HG02943 (cell line): ENCODE data around the gene SMPD4.
"Not testable (repeated sequence)": the region's sequence is repeated elsewhere in the genome, so short reads cannot be mapped to it uniquely, and the experiment has no call there.

Source experiments
- ATAC-seq: cut with Tn5 transposase; IDR thresholded peaks from one replicate; pipeline ENCODE4 v1.9.1; 2021; ENCODE audit warnings: mild to moderate bottlenecking, low read depth, moderate library complexity; ENCODE audit not compliant: unreplicated experiment

Gene SMPD4

DNA sequence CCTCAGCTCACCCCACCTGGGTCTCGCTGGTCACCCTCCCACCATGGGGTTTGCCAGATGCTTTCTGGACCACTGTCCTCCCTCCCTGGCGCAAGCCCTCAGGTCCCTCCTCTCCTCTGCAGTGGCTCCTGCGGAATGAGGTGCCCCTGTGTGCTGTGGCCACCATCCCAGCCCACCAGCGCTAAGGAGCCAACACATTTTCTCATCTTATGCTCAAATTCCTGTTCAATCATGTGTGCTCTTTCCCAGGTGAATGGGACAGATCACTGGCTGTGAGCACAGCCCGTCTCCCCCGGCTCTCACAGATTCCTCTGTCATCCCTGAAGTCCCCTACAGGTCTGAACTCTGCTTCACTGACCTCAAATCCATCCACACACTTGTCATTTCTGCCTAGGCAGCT lies 21.3 kb downstream of the SMPD4 start:
- ATAC-seq: no peak

- not testable (repeated sequence) for ATAC-seq
Observed at GRCh38 chr2:130159376-130159775, 22.0 kb downstream of the SMPD4 start.

DNA sequence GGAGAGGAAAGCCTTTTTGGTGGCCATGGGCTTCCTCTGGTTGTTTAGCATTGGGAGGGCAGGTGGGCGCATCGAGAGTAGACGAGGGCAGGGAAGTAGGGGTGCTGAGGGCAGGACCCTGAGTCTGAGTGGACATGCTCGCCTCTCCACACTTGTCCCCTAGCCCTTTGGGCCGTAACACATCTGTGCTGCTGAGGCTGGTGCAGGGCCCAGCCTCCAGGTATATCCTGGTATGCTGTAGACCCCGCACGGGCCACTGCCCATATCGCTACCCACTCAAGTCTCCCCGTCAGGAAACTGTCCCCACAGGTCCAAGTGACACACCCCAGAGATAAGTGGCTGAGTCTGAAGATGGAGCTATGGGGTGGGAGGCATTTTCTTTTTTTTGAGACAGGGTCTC lies 22.8 kb downstream of the SMPD4 start:
- ATAC-seq: no peak

DNA sequence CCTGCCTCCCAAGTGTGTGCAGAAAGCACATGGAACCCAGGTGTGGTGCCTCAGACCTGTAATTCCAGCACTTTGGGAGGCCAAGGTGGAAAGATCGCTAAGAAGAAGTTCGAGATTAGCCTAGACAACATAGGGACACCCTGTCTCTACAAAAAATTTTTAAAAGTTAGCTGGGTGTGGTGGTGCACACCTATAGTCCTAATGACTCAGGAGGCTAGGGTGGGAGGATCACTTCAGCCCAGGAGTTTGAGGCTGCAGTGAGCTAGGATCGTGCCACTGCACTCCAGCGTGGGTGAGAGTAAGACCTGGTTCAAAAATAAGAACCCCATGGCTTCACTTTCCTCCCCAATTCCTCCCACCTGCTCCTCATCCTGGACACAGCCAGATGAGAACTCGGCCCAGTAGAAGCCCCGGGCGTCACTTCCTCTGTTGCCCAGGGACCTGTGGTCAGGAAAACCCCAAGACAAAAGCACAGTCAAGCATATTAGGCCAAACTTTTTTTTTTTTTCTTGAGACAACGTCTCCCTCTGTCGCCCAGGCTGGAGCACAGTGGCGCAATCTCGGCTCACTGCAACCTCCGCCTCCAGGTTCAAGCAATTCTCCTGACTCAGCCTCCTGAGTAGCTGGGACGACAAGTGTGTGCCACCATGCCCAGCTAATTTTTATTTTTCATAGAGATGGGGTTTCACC lies 23.4 kb downstream of the SMPD4 start:
- ATAC-seq: peak; percentile 80

GRCh38 chr2:130157354-130157753 lies 24.0 kb downstream of the SMPD4 start:
- ATAC-seq: peak; percentile 46

DNA sequence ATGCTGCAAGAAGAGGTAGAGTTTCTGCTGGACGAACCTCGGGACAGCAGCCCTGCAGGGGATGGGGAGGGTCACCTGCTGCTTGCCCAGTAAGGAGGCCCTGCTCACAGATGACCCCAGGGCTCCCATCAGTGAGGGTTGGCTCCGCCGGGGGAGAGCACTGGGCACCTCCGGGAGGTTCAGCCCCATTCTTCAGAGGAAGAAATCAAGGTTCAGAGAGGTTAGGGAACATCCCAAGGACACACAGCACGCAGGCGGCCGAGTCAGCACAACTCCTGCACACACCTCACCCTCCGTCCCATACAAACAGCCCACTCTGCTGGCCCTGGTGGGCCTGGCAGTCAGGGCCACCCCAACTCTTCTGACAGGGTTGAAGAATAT lies 24.8 kb downstream of the SMPD4 start:
- ATAC-seq: no peak

DNA sequence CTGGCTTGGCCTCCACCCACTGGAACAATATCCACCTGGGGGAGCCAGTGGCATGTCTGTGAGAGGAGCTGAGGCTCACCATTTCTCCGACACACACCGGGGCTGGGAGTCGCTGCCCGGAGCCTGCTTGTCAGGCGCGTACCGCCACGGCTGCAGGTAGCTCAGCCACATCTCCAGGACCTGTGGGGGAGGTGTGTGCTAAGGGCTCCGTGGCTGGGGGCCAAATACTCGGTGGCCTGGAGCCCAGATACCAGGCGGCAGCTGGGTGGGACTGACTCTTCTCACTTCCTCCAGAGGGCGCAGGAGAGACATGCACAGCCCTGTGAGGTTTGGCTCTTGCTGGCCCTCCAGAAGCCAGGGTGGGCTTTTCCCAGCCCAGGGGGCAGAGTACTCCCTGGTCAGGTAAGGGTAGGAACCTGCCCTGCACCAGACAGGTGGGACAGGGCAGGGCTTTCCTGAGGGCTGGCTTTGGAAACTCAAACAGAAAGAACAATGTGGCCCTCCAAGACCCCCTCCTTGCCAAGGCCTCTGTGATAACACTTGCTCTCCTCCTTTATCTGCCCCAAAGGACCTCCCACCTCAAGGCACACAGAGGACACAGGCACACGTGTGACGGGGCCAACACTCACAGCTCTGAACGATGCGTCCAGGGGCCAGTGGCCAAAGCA lies 25.3 kb downstream of the SMPD4 start:
- not testable (repeated sequence) for ATAC-seq

DNA sequence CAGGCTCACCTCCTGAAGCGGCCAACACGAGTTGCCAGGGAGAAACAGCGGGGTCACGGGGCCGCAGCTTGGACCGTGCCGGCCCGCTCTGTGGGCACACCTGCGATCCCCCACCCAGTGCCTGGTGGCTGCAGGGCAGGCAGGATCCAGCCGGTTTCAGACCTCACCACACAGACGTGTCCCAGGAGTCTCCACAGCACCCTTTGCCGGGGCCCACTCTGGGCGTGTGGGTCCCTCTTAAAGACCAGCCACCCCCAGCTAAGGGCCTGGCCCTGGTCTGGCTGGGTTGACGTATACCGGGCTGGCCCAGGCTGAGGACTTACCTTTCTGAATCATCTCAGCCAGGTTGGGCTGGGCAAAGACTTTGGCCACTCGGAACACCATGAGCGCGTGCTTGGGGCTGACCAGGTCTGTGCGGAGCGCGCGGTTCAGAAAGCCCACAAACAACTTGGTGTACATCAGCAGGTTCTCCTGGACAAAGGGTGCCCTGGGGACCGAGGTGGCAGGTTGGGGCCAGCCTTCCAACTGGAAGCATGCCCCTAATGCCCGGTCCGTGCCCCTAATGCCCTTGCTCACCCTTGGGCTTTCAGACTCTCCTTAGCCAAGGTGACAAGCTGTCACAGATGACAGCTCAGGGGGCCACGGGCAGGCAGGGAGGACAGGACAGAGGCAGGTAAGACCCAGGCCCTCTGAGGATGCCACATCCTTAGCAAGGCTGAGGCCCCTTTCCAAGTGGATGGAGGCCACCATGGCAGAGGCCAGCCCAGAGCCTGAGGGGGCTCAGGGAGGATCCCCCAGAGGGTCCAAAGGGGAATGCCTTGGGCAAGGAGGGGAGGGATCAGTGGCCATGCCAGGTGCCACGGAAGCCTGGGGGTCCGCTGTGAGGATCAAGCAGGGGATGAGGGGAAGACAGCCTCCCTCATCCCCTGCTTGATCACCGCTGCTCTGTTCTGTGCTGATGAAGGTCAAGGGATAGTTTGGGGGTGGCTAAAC lies 26.3 kb downstream of the SMPD4 start:
- ATAC-seq: no peak

DNA sequence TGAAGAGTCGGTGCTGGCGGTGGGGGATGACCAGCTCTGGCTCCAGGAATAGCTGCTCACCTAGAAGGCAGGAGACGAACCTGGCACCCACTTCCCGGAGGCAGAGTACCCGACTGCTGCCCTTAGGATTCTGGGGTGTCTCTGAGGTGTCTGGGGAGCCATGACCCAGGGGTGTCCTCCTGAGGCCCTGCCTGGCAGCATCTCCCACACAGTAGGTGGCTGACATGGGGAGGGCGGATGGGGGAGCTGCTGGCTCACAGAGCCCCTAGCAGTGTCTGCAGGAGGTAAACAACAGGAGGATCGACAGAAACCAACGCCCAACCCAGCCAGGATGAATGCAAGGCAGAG lies 27.0 kb downstream of the SMPD4 start:
- ATAC-seq: not testable (repeated sequence)

- ATAC-seq: not testable (repeated sequence)
Observed at GRCh38 chr2:130153721-130154422, 27.5 kb downstream of the SMPD4 start.

- no peak for ATAC-seq
Observed at GRCh38 chr2:130152816-130153595, 28.4 kb downstream of the SMPD4 start.

DNA sequence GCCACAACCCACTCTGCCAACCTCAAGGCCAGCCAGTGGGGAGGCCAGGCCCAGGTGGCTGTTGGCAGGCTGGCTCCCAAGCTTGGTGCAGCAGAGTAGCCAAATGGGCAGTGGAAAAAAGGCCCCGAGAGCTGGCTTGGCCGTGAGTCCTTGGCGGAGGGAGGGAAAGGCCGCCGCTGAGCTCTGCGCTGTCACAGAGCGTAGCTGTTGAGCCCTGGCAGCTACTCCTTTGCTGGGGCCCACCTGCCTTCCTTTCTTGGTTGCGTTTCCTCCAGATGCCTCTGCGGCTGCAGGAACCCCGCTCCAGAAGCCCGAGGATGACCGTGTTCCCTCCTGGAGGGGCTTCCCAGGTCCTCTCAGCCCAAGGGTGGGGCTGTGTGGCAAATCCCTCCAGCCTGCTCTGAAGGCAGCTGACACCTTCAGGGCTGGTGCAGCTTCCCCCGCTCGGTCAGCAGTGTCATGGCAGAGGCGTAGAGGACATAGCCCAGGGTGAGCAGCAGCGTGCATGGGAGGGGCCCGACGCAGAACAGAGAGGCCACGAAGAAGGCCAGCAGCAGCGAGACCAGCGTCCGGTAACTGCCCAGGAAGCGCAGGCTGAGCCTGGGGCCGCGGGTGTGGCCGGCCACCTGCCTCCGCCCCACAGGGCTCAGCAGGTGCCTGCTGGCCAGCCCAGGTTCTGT lies 29.1 kb downstream of the SMPD4 start:
- ATAC-seq: not testable (repeated sequence)

- ATAC-seq: not testable (repeated sequence)
Observed at GRCh38 chr2:130151145-130151512, 30.3 kb downstream of the SMPD4 start.

- ATAC-seq: no peak
Observed at GRCh38 chr2:130150181-130151144, 30.9 kb downstream of the SMPD4 start.

DNA sequence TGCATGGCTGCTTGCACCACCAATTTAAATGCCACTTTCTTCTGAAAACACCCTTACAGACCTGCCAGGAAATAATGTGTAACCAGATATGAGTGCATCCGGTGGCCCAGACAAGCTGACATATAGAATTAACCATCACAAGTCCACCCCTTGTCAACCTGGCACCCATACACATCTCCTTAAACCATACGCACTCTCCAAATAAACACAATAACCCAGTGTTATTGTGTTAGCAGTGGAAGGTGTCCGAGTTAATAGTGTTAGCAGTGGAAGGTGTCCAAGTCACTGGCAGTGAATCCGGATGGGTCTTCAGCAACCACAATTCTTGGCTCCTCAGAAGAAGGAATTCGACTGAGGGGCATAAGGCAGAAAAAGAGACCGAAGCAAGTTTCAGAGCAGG lies 32.9 kb downstream of the SMPD4 start:
- not testable (repeated sequence) for ATAC-seq

DNA sequence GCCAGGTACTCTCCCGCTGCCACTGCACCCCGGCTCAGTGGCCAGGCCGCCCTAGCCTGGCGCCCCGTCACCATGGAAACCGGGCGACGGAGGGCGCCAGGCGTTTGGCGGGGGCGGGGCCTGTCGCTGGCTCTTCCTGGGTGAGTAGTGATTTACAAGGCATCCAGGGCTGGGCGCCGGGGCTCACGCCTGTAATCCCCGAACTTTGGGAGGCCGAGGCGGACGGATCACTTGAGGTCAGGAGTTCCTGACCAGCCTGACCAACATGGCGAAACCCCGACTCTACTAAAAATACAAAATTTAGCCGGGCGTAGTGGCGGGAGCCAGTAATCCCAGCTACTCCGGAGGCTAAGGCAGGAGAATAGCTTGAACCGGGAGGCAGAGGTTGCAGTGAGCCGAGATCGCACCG lies 36.4 kb downstream of the SMPD4 start, which contains the start of gene CCDC74B:
Gene CCDC74B, minus strand, starts transcription at position 107 of the 409 bp plus-strand sequence. CDS start 116 bp downstream, outside the sequence.
- ATAC-seq: peak; percentile 89

DNA sequence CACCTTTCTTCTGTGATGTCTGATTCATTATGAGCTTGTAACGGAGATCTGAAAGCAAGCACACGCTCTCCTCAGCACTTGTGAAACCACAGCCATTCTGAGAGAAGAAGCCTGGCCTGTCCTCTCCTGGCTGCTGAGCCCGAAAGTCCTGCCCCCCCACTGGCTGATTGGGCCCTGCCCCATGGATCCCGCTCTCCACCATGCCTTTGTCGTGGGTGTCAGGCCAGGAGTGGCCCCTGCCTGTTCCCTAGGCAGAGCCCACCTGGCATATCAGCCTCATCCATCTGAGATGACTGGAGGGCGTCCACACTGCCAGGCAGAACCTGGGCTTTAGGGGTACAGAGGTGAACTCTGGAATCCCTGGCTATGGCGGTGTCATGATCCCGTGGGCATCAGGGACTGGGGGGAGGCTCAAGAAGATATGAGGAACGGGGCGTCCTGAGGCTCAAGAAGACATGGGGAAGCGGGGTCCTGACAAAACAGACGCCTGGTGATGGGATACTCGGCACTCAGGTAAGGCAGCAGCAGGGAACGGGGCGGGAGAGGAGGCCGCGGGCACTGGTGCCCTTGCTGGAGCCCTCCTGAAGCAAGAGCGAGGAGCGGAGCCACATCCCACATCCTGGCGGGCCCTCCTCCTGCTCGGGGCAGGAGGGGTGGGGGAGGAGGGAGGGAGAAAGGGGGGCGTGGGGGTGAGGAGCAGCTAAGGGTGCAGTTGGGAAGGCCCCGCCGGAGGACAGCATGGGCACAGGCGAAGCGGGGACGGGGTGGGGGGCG lies 37.9 kb downstream of the SMPD4 start:
- ATAC-seq: not testable (repeated sequence)
